H1 (cell line): ENCODE measurements around the gene FBXO46.
A peak's percentile ranks its signal among the peaks of the same experiment; 100 is the strongest.

Experiments
- CREB1 ChIP-seq: IDR thresholded peaks from 2 replicates; pipeline ENCODE4 v1.6.1; 2012; ENCODE audit warnings: inconsistent platforms
- CTCF ChIP-seq, 3 experiments: IDR thresholded peaks; 1 replicate in 2 of 3; 2 replicates in 1 of 3; pipeline versions ENCODE4 v1.5.1 to v1.6.1; 2011; ENCODE audit warnings: low read length in 3 of 3, mild to moderate bottlenecking in 3 of 3, inconsistent platforms in 2 of 3, low read depth in 1 of 3, moderate library complexity in 1 of 3; ENCODE audit not compliant: insufficient read depth in 1 of 3; ENCODE audit errors: control extremely low read depth in 1 of 3
- FOSL1 ChIP-seq: IDR thresholded peaks from 2 replicates; pipeline ENCODE4 v1.6.1; 2011; ENCODE audit warnings: mild to moderate bottlenecking, low read depth, low read length, moderate library complexity; ENCODE audit not compliant: insufficient read depth
- JUN ChIP-seq: IDR thresholded peaks from 2 replicates; pipeline ENCODE4 v1.6.1; 2011; ENCODE audit warnings: low read depth, mild to moderate bottlenecking, improper control_type of control experiment, low read length

- TF ChIP-seq CREB1 (no peak), JUN (no peak), CTCF (IDR thresholded peaks at IDR 0.05; ENCODE audit: control extremely low read depth in 1 of 3, insufficient read depth in 1 of 3, low read depth in 1 of 3, low read length in 3 of 3) (peak in 1 of 3 experiments; percentile 9; a peak in 1 of 4 replicates), FOSL1 (no peak)
These were observed 14.2 kb downstream of the FBXO46 start for GRCh38 chr19:45716359-45717130.
